Fibroblast of pulmonary artery (primary cell): ENCODE measurements around the gene SFTPB.

Source experiments
- DNase-seq: peaks from one replicate; pipeline ENCODE4 v3.0.0-alpha.2; 2010; ENCODE audit warnings: low read depth
- H3K4me3 ChIP-seq: replicated peaks from 2 replicates; pipeline ENCODE4 v1.5.1; 2011; ENCODE audit warnings: low read depth, mild to moderate bottlenecking, control low read depth, low read length, moderate library complexity
- TF ChIP-seq, protein P1 (sequence below): IDR thresholded peaks from 2 replicates; pipeline ENCODE4 v1.5.1; 2011; ENCODE audit warnings: mild to moderate bottlenecking, control low read depth, low read length, inconsistent platforms; ENCODE audit errors: missing control alignments

Gene SFTPB

GRCh38 chr2:85712849-85713612, 45.0 kb upstream of the SFTPB start:
- peak; percentile 85 for DNase-seq
- TF ChIP-seq, protein P1, sequence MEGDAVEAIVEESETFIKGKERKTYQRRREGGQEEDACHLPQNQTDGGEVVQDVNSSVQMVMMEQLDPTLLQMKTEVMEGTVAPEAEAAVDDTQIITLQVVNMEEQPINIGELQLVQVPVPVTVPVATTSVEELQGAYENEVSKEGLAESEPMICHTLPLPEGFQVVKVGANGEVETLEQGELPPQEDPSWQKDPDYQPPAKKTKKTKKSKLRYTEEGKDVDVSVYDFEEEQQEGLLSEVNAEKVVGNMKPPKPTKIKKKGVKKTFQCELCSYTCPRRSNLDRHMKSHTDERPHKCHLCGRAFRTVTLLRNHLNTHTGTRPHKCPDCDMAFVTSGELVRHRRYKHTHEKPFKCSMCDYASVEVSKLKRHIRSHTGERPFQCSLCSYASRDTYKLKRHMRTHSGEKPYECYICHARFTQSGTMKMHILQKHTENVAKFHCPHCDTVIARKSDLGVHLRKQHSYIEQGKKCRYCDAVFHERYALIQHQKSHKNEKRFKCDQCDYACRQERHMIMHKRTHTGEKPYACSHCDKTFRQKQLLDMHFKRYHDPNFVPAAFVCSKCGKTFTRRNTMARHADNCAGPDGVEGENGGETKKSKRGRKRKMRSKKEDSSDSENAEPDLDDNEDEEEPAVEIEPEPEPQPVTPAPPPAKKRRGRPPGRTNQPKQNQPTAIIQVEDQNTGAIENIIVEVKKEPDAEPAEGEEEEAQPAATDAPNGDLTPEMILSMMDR = no peak
- H3K4me3 ChIP-seq = no peak overlapping the region

- TF ChIP-seq, protein P1 = no peak
- no peak for DNase-seq
- H3K4me3 ChIP-seq = no peak overlapping the region
Measured at GRCh38 chr2:85712336-85712735, 44.3 kb upstream of the SFTPB start.

DNA sequence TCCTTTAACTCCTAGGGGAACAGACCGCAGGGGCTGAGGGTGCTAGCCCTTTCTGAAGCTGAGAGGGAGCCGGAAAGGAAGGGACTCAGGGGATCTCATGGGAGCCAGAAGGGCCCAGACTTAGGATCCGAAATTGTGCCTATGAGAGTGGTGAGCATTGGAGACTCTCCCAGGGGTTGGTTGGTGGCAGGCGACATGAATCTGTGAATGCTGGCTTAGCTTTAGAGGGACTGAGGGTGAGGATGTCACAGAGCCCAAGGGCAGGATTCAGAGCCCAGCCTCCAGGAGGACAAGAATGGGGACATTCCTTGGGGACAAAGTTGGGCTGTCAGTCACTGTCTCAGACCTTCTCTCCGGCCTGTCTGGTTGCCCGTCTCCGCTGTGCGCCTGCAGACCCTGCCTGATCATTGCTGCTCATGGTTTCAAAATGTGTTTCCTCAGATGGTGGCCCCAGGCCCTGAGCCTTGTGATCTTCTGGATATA, 43.6 kb upstream of the SFTPB start:
- TF ChIP-seq, protein P1 = no peak
- no peak overlapping the region for H3K4me3 ChIP-seq
- DNase-seq = no peak

DNA sequence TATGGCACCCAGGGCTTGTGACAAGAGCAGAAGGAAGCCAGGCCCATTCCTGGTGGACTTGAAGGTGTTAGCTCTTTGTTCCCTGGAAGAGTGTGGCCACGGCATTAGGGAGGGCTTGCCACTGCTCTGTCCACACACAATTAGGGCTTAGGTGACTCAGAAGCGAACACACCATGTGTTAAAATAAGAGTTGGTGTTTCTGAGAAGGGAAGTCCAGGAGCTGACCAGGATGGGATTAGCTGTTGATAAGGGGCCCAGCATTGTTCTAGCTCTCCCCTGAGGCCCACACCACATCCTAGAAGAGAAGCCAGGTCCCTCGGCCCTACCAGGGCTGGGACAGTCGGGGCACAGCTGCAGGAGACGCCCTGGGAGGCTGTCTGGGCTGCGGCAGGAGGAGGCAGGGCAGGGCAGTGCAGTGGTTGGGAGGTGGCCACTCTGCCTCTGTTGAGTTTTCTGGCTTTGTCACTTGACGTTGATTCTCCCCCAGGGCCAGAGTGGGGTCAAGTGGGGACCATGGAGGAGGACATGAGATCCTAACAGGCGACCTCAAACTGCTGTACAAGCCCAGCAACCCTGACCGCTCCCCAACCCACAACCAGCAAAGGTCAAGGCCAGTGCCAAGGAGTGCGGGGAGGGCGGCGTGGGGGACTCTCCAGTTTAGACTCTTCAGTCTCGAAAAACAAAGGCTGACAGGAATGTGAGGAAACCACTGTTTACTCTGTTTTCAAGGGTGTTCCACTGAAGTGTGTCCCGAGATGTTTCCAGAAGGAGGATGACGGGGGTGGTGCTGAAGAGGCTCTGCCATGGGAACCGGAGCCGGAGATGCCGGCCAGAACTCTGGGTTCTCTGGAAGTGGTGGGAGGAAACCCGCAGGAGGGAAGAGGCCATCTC, 42.9 kb upstream of the SFTPB start:
- TF ChIP-seq, protein P1 = no peak
- DNase-seq = peak; percentile 55
- no peak overlapping the region for H3K4me3 ChIP-seq

DNA sequence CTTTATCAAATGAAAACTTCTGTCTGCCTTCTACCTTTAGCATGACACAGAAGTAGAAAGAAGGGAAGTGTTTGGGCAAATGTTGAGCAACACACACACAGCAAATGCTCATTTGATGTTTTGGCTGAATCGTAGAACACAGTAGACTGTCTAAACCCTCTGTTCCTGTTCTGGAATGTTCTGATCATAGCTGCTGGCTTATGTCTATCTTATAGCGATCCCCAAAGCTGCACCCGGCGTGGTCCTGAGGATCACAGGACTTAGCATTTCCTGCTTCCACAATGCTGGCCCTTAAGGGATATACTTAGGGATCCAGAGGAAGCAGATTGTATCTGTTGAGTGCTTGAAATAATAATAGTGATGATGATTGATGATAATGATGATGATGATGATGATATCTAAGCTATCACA, 41.4 kb upstream of the SFTPB start:
- peak; percentile 43 for DNase-seq
- no peak overlapping the region for H3K4me3 ChIP-seq
- TF ChIP-seq, protein P1 = no peak

GRCh38 chr2:85708641-85709040, 40.6 kb upstream of the SFTPB start:
- H3K4me3 ChIP-seq = no peak overlapping the region
- no peak for DNase-seq
- TF ChIP-seq, protein P1 = no peak
